Stimulated activated CD8-positive, alpha-beta memory T cell treated with anti-CD3 and anti-CD28 coated beads, Interleukin-7, amount 100 ng/mL, for 24 hours (primary cell): ENCODE data around the gene KRTAP5-3.

Experiments used
- DNase-seq: peaks from one replicate; pipeline ENCODE4 v3.0.0-alpha.2; 2020; ENCODE audit warnings: low read depth

KRTAP5-3 gene

DNA sequence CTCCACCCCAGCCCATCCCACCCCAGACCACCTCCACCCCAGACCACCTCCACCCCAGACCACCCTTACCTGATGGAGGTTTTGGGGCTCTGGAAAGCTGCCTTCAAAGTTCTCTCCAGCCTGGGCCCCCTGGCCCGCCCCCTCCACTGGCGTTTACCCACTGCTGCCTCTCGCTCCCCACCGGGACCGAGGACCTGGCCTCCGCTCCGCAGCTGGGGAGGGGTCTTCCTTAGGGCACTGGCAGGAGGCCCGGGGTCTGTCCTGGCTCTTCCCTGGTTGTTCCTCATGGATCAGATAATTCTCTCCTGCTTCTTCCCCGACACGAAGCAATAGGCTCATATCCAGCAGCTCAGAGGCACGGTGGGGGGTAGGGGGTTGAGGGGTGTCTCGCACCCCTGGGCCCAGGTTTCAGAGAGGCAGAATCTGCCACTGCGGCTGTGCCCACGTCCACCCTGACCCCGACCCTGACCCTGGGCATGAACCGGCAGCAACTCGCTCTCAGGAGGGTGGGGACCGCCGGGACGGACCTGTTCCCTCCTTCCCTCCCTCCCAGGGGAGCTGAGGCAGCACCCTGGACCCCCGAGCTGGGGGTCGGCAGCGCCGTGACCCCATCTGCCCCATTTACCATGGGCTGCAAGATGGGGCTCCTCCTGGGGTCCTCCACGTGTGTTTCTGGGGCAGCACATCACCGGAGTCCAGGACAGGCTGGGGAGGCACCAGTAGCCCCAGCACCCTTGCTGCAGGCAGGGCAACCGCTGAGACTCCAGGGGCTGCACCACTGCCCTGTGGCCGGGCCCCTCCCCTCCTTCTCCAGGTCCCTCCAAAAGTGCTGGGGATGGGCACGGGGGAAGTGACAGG lies 34.3 kb upstream of the KRTAP5-3 start:
- no peak for DNase-seq

DNA sequence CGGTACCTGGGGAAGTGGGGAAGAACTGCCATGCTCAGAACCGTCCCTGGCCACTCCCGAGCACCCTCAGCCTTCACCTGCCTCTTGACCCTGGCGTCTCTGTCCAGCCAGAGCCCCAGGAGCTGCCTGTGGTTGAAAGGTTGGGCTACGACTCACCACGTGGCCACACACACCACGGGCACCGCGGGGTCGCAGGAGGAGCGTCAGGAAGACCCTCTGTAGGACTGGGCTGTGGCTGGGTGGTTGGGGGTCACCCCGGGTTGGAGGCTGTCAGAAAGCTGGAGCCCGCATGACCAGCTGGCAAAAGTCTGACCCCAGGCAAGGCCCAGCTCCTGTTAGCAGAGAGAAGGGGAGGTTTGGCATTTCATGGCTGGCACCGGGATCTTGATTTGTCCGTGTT lies 32.8 kb upstream of the KRTAP5-3 start:
- no peak for DNase-seq

DNA sequence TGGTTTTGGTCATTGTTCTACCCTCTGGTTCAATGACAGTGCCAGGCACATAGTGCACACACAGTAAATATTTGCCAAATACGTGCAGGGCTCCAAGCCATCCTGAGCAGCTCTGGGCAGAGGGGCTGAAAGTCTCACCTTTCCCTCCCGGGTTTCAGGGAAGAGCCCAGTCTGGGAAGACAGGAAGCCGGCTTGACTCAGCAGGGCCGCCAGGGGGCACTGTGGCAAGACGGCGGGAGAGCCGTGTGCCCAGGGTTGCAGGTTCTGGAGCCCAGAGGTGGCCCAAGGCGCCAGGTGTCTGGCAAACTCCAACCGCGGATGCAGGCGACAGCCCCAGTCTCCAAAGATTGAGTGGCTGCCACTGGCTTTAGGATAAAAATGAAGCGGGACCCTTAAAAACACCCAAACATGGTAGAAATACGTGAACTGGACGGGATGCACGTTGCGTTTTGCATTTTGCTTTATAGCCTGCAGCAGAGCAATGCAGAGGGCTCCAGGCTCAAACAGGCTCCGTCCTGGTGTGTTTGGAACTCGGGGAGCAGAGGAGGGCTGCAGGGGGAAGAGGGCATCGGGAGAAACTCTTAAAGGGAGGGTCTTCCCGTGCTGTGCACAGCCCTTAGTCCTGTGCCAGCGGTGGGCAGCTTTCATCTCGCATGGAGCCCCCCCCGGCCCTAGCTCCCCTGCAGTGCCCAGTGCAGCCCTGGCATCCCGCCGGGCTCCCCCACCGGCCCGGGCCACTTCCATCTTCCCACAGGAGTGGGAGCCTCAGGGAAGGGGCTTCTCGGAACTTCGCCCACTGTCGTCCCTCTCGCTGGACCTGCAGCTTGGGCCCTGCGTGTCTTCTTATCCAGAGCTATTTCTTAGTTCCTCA lies 32.0 kb upstream of the KRTAP5-3 start:
- DNase-seq, result no peak

DNA sequence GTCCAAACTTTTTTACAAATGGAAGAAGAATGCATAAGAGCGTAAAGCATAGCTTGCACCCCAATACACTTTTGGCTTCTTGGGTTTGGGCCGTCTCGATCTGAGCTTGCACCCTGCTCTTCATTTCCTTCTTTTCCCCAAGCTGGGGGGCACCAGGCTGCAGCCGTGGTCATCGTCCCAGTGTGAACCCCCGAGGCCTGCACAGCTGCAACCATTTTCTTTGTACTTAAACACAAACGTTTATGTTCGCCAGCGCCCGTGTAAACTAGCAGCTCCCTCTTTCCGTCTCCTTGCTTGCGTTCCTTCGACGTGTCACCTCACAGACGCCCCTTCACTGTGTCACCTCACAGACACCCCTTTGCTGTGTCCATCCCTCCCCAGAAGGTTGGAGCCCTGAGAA lies 31.4 kb upstream of the KRTAP5-3 start:
- DNase-seq, result no peak

DNA sequence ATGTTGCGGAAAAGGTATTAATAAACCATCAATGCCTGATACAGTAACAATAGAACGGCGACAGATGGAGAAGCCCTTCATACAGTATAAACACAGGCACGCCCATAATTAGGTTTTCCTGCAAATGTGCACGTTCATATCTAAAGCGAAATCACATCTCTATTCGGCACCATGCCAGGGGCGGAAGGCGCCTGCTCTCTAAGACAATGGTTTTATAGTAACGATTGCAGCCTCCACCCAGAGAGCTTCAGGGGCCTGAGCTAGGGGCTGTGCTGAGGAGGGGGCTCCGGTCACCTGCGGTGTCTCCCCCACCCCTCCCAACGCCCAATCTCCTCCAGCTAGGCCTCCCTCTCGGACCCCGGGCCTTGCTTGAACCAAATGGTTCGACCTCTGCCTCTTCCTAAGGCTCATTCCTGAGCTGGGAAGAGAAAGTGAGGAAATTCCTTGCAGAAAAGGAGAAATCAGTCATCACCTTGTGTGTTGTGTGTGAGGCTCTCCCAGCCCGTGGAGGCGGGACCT lies 30.9 kb upstream of the KRTAP5-3 start:
- DNase-seq, result no peak

DNA sequence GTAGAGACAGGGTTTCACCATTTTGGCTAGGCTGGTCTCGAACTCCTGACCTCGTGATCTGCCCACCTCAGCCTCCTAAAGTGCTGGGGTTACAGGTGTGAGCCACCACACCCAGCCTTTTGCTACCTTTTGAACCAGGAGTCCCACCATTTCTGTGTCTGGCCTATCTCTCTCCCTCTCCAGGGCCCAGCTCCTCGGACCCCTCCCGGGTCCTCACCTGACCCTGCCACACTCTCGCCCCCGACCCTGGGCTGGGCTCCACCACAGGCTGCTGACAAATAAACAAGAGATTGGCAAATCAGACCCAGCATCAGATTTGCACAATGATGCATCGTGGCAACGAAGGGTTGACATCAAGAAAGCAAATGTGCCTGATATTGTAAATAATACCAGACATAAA lies 30.1 kb upstream of the KRTAP5-3 start:
- no peak for DNase-seq

DNA sequence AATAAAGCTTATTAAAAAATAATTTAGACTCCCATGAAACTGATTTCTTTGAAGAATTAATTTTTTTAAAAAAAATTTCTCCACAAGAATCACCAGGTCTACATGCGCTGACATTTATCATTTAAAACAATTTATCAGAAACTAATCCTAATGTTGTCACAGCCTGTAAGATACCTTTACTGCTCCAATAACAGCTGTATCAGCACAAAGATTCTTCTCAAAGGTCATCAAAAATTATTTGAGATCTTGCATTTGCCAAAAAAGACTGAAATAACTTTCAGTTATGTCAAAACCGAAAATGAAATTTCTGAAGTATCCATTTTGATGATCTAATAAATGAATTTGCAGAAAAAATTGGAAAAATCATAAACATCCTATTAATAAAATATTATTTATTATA lies 29.4 kb upstream of the KRTAP5-3 start:
- DNase-seq, result no peak

DNA sequence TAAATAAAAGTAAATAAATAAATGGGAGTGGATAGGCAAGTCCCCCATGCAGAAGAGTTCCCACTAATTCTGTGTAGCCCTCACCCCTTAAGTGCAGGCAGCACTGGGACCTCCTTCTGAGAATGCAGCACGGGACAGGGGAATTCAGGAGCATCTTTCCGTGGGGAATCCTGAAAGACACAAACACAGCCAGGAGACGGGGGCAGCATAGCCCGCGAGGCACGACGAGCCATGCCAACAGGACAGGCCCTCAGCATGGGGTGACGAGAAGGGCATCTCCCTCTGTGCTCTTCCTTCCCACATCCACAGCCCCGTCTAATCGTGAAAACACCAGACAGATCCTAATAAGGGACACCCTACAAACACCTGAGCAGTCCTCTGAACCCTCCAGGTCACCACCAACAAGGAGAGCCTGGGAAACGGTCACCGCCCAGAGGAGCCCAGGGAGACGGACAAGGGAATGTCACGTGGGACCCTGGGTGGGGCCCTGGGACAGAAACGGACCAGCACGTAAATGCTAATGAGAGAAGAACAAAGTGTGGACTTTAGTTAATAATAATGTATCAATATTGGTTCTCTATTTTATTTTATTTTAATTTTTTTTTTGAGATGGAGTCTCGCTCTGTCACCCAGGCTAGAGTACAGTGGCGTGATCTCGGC lies 28.2 kb upstream of the KRTAP5-3 start:
- DNase-seq, result no peak

DNA sequence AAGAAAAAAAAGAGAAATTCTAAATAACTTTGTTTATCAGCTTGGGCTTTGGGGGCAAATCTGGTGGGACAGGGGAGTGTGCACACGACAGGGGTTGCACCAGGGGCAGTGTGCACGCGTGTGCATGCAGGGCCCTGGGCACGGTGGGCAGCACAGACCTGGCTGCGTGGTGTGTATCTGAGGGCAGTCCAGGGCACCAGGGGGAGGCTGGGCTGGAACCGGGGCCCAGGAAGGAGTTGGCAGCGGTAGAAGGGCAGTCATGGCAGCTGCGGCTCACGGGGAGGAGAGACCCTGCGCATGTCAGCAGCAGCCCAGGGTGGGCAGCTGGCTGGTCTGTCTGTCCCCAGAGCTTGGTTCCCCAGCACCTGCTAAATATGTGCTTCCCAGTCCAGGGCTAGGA lies 25.6 kb upstream of the KRTAP5-3 start:
- DNase-seq, result no peak

DNA sequence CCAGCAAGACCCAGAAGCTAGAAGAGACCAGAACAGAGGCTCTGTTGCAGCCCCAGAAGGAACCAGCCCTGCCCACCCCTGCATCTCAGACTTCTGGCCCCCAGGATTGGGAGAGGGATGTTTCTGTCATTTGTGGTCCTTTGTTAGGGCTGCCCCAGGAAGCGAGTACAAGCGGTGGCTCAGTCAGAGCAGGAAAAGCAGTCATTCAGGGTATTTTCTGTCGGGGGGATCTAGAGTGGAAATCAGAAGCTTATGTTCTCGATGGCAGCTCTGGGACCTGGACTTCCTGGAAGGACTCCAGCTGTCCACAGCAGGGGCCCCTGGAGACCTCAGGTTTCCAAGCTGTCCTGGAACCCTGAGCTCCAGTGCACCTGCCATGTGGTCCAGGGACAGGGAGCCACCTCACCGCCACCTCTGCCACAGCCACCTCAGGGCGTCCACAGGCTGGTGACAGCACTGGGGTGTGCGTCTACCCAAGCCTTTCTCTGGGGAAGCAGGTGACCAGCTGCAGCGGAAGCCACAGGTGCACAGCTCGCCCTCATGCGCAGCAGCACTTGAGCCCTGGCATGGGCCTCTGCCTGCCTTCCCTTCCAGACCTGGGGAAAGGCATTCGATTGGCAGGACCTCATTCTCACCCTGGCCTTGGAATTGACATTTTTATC lies 23.9 kb upstream of the KRTAP5-3 start:
- DNase-seq, result no peak

DNA sequence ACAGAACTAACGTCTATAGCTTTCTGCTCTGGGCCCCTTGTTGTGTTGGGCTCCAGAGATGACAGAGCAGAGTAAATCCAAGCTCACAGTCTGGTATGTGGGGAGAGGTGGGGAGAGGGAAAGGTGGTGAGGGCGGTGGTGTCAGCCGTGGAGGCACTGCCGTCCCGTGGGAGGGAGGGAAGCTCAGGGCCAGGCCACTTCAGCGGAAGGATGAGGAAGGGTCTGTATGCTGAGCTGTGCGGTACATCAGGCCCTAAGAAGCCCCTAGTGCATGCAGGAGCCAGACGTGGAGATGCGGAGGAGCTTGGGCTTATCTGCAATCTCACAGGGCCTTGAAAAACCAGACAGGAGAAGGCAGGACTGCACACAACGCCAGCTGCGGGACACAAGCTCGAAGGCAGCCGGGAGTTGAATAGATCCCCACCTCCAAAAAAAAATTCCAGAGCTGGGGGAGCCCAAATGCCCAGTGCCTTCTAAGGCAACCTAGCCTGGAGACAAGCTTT lies 22.9 kb upstream of the KRTAP5-3 start:
- no peak for DNase-seq

DNA sequence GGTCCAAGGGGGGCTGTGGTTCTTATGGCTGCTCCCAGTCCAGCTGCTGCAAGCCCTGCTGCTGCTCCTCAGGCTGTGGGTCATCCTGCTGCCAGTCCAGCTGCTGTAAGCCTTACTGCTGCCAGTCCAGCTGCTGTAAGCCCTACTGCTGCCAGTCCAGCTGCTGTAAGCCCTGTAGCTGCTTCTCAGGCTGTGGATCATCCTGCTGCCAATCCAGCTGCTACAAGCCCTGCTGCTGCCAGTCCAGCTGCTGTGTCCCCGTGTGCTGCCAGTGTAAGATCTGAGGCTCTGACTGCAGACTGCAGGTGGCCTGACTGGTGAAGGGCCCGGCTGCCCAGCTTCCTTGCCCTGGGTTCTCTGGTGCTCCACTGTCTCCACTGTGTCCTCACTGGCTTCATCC lies 22.0 kb upstream of the KRTAP5-3 start:
- no peak for DNase-seq

DNA sequence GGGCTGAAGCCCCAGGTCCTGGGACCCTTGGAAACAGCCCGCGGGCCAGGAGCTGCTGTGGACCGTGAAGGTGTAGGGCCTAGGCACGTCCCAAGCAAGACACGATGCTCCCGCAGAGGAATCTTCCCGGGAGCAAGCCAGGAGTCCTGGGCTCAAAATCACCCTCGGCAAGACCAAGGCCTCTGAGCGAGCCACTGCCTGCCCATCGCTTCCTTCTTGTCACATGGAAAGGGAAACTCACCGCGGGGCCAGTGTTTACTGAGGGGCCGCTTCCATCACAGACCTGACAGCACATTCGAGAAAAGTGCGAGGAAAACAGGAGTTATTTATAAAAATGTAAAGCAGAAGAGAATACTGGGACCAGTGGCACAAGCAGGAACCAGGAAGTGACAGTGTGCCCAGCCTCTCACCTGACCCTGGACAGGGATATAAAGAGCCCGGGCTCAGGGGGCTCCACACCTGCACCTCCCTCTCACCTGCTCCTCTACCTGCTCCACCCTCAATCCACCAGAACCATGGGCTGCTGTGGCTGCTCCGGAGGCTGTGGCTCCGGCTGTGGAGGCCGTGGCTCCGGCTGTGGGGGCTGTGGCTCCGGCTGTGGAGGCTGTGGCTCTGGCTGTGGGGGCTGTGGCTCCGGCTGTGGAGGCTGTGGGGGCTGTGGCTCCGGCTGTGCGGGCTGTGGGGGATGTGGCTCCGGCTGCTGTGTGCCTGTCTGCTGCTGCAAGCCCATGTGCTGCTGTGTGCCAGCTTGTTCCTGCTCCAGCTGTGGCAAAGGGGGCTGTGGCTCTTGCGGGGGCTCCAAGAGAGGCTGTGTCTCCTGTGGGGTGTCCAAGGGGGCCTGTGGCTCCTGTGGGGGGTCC lies 21.3 kb upstream of the KRTAP5-3 start, which contains the start of gene KRTAP5-5:
KRTAP5-5 (plus strand) TSS at position 450 of the 860 bp plus-strand sequence; CDS start at position 516, 66 bp downstream.
- DNase-seq, result no peak

DNA sequence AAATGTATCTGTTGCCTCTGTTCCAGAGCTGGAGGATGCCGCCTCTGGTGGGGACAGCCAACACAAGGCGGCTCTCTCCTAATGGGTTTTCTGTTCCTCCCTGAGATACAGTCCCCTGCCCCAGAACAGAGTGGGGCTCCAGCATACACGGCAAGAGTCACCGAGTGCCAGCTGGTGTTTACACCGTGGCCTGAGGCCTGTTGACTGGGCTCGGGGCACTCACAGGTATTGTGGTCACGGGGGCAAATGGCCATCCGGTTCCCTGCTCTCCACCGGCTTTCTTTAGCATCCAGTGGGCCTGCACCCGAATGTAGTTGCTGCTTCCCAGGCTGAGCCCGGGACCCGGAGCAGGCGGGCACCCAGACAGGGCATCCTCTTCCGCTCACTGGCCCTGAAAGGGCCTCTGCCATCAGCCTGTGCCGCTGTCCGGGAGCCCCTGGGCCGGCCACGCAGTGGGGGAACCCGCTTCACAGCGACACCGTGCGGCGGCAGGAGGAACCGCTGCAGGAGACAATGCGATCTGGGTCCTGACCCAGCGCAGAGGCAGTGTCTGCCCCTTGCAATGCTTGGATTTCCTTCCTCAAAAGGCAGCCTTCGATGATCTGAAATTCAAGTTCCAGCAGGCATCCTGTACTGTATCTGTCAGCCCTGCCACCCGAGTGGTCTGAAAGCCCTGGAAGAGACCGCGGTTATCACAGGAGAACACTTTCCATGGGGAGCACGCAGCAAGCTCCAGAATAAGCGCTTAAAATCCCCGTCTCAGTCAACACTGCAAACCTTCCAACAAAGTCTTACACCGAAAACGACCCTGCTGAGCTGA lies 20.5 kb upstream of the KRTAP5-3 start:
- DNase-seq, result peak; percentile 28

DNA sequence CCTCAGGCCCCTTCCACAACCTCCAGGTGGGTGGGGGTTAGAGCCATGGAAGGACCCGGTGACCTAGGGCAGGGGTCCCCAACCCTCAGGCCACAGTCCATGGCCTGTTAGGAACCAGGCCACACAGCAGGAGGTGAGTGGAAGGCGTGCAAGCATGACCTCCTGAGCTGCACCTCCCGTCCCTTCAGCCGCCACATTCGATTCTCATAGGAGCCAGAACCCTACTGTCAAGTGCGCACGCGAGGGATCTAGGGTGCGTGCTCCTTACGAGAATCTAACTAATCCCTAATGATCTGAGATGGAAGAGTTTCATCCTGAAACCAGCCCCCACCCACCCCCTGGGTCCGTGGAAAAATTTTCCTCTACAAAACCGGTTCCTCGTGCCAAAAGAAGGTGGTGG lies 17.3 kb upstream of the KRTAP5-3 start:
- DNase-seq, result no peak

DNA sequence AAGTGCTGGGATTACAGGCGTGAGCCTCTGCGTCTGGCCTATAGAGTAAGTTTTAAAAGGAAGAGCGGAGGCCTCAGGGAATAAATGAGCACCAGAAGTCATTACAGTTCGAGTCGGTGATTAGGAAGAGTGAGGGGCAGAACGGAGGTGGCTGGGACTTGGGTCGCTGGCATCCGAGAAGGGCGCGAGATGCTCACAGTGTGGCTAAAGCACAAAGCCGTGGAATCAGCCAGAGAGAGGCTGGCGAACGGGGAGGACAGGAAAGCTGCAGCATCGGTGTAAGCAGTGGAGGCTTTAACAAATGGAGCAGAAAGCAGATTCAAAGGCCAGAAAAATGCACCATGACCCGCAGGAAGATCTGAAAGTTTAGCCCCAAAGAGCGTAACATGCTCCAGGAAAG lies 16.4 kb upstream of the KRTAP5-3 start:
- no peak for DNase-seq

DNA sequence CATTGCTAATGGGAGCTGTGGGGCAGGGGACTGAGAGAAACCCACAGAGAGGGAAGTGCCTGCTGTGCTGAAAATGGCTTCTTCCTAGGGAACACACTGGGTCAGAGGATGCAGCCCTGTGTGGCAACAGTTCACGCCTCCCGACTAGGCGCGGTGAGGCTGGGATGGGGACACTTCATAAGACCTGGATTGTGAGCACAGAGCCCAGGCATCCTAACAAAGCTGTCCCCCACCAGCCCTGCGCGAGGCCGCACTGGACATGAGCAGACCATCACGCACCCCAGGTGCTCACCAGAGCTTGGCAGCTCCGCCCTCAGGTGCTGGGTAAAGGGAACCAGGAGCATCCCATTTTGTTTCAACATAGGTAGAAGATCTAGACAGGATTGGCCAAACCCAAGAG lies 15.5 kb upstream of the KRTAP5-3 start:
- DNase-seq, result no peak

DNA sequence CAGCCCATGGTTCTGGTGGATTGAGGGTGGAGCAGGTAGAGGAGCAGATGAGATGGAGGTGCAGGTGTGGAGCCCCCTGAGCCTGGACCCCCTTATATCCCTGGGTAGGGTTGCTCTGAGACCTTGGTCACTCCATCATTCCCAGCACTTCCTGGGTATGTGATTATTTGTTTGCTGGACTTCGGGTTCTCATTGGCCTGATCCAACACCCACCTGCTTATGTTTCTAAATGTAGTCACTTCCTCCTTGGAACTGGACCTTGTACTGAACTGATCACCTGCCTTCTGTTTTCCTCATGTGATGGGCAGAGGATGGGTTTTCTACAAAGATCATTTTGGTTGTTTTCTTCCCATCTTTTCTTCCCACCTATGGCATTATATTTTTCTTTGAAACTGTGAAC lies 13.8 kb upstream of the KRTAP5-3 start, which contains the start of gene KRTAP5-4:
KRTAP5-4 (minus strand) TSS at position 53 of the 400 bp plus-strand sequence; CDS start at position 8, 45 bp downstream.
- DNase-seq, result no peak

DNA sequence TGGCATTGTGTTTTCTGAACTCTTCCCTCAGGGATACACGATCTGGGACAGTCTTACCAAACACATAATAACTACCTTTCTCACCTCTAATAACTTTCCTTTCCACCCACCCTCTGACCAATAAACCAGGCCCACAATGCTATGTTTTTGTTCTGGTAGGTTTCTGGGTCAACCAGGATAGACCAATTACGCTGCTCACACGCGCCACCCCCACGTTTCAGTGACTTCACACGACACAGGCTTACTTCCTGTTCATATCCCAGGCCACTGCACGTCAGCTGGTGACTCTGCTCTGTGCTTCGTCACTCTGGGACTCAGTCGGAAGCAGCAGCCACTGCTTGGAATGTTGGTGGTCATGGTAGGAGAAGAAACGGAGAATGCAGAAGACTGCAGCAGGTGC lies 11.2 kb upstream of the KRTAP5-3 start:
- DNase-seq, result no peak

DNA sequence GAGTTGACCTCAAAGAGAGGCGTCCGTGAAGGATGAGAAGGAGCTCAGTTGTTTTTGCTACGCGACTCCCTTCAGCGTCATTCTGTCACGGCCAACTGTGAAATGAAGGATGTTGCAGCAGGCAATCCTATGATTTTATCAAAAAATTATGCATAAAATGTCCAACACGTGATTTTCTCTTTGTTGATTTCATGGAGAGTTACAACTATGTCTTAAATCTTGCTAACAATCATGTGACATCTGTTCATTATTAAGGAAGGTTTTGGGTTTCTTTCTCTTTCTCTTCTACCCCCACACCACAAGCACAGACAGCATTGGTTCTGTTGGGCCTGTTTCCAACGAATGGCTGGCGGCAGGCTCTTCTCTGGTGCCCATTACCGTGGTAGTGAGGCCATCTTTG lies 10.0 kb upstream of the KRTAP5-3 start:
- no peak for DNase-seq
